NCI-H510A (cell line): ENCODE data around the gene SAPCD1.

Source experiments
- DNase-seq: peaks from one replicate; lab custom pipeline; 2025; lab: John Stamatoyannopoulos, UW

SAPCD1 gene

GRCh38 chr6:31729515-31729978 is 32.9 kb upstream of the SAPCD1 start:
- no peak for DNase-seq

GRCh38 chr6:31729979-31730630 is 32.4 kb upstream of the SAPCD1 start:
- DNase-seq = no peak

- no peak for DNase-seq
Measured at GRCh38 chr6:31730631-31731086, 31.8 kb upstream of the SAPCD1 start.

GRCh38 chr6:31732029-31732428 is 30.4 kb upstream of the SAPCD1 start:
- DNase-seq = no peak

GRCh38 chr6:31733734-31734133 is 28.7 kb upstream of the SAPCD1 start:
- DNase-seq = no peak

- DNase-seq = no peak
Measured at GRCh38 chr6:31734247-31734820, 28.1 kb upstream of the SAPCD1 start.

- no peak for DNase-seq
Measured at GRCh38 chr6:31734821-31735406, 27.5 kb upstream of the SAPCD1 start.

GRCh38 chr6:31736021-31736767 is 26.3 kb upstream of the SAPCD1 start, which contains the start of gene CLIC1:
Gene CLIC1, minus strand, starts transcription at chr6:31736530. Its CDS starts 230 bp downstream, at chr6:31736300.
- DNase-seq = peak; percentile 86

- no peak for DNase-seq
Measured at GRCh38 chr6:31736768-31737314, 25.6 kb upstream of the SAPCD1 start.

- DNase-seq = peak; percentile 72
Measured at GRCh38 chr6:31737315-31737990, 25.0 kb upstream of the SAPCD1 start.

GRCh38 chr6:31737991-31738979 is 24.2 kb upstream of the SAPCD1 start:
- peak; percentile 95 for DNase-seq

GRCh38 chr6:31739639-31740396 is 22.6 kb upstream of the SAPCD1 start, which contains the start of gene MSH5:
Gene MSH5, plus strand, starts transcription at chr6:31740005. Its CDS starts 462 bp downstream, at chr6:31740467.
- DNase-seq = peak; percentile 99

- no peak for DNase-seq
Measured at GRCh38 chr6:31740397-31741223, 21.8 kb upstream of the SAPCD1 start.

- no peak for DNase-seq
Measured at GRCh38 chr6:31741815-31742214, 20.6 kb upstream of the SAPCD1 start.

- no peak for DNase-seq
Measured at GRCh38 chr6:31742894-31743293, 19.6 kb upstream of the SAPCD1 start.

GRCh38 chr6:31744422-31744821 is 18.0 kb upstream of the SAPCD1 start:
- DNase-seq = no peak

- DNase-seq = no peak
Measured at GRCh38 chr6:31749301-31750036, 13.0 kb upstream of the SAPCD1 start.
